HFFc6 (cell line): Measurements from ENCODE around the gene KDM6B. TPM values are rescaled to one million over a fixed set of nuclear protein-coding genes. Genes with fewer than 3 reads are reported as not detected.

Source experiments
- DNase-seq: peaks from one replicate; pipeline ENCODE4 v3.0.0-alpha.2; 2018
- H3K27ac Mint-ChIP-seq: 2 replicates; pipeline ENCODE4 v1.8.0; 2020; ENCODE audit warnings: mild to moderate bottlenecking, mixed read lengths
- H3K27me3 Mint-ChIP-seq: 2 replicates; pipeline ENCODE4 v1.8.0; 2021; ENCODE audit warnings: mild to moderate bottlenecking, moderate library complexity, mixed read lengths; ENCODE audit not compliant: insufficient read depth
- H3K36me3 Mint-ChIP-seq: 2 replicates; pipeline ENCODE4 v1.8.0; 2021; ENCODE audit warnings: low read depth, mixed read lengths
- H3K4me1 Mint-ChIP-seq: 2 replicates; pipeline ENCODE4 v1.8.0; 2020; ENCODE audit warnings: low read depth, mixed read lengths
- H3K4me3 Mint-ChIP-seq: 2 replicates; pipeline ENCODE4 v1.8.0; 2020; ENCODE audit warnings: mild to moderate bottlenecking, moderate library complexity, mixed read lengths
- H3K9me3 Mint-ChIP-seq: 2 replicates; pipeline ENCODE4 v1.8.0; 2020; ENCODE audit warnings: mild to moderate bottlenecking, mixed read lengths
- CTCF ChIP-seq: fragments of 200-600 bp; sonication (generic); IDR thresholded peaks from 2 replicates; pipeline ENCODE4 v1.5.0; 2021; ENCODE audit warnings: antibody characterized with exemption, mild to moderate bottlenecking
- total RNA-seq, 6 experiments: library from RNA; stranded (reverse); fragmentation: NEBNext Ultra II Directional; extraction: Animal tissue kit (Norgen Biotek cat#: 25700); gene quantifications; 2 replicates in 1 of 6; 3 replicates in 5 of 6; pipeline ENCODE4 v1.2.3, GENCODE V29; 2021

Gene KDM6B
- total RNA-seq, 6 experiments from 2014 or later = 10.4 to 15.2 (median 11.6) TPM

GRCh38 chr17:7852919-7853690, 19.1 kb downstream of the KDM6B start:
- H3K9me3 Mint-ChIP-seq = no peaks in the 10 kb centered on the region
- no peak overlapping the region for H3K4me3 Mint-ChIP-seq
- H3K27me3 Mint-ChIP-seq = no peaks in the 10 kb centered on the region; the same call in 1 of the 2 replicates
- peaks cover 14% of the 10 kb centered on the region; the same call in 1 of the 2 replicates for H3K36me3 Mint-ChIP-seq
- no peak for TF ChIP-seq CTCF
- DNase-seq = no peak
- H3K27ac Mint-ChIP-seq = no peak overlapping the region
- H3K4me1 Mint-ChIP-seq = no peaks in the 10 kb centered on the region

DNA sequence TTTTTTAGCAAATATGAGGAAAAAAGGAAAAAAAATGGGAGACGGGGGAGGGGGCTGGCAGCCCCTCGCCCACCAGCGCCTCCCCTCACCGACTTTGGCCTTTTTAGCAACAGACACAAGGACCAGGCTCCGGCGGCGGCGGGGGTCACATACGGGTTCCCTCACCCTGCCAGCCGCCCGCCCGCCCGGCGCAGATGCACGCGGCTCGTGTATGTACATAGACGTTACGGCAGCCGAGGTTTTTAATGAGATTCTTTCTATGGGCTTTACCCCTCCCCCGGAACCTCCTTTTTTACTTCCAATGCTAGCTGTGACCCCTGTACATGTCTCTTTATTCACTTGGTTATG, 19.6 kb downstream of the KDM6B start:
- Mint-ChIP-seq H3K27me3 (peaks cover 2% of the 10 kb centered on the region; the same call in 1 of the 2 replicates), H3K4me1 (no peaks in the 10 kb centered on the region)

DNA sequence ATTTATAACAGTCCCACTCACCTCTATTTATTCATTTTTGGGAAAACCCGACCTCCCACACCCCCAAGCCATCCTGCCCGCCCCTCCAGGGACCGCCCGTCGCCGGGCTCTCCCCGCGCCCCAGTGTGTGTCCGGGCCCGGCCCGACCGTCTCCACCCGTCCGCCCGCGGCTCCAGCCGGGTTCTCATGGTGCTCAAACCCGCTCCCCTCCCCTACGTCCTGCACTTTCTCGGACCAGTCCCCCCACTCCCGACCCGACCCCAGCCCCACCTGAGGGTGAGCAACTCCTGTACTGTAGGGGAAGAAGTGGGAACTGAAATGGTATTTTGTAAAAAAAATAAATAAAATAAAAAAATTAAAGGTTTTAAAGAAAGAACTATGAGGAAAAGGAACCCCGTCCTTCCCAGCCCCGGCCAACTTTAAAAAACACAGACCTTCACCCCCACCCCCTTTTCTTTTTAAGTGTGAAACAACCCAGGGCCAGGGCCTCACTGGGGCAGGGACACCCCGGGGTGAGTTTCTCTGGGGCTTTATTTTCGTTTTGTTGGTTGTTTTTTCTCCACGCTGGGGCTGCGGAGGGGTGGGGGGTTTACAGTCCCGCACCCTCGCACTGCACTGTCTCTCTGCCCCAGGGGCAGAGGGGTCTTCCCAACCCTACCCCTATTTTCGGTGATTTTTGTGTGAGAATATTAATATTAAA, 20.2 kb downstream of the KDM6B start:
- no peak for TF ChIP-seq CTCF
- Mint-ChIP-seq H3K27ac (no peak overlapping the region; the same call in 1 of the 2 replicates), H3K9me3 (no peaks in the 10 kb centered on the region), H3K4me1 (no peaks in the 10 kb centered on the region), H3K4me3 (no peak overlapping the region), H3K36me3 (peaks cover 14% of the 10 kb centered on the region; the same call in 1 of the 2 replicates), H3K27me3 (peaks cover 2% of the 10 kb centered on the region)
- DNase-seq = no peak

More for the DNA sequence above, 19.6 kb downstream of the KDM6B start:
- H3K9me3 Mint-ChIP-seq = no peaks in the 10 kb centered on the region
- TF ChIP-seq CTCF = no peak
- H3K36me3 Mint-ChIP-seq = peaks cover 14% of the 10 kb centered on the region; the same call in 1 of the 2 replicates
- no peak overlapping the region for H3K4me3 Mint-ChIP-seq
- no peak overlapping the region; the same call in 1 of the 2 replicates for H3K27ac Mint-ChIP-seq
- DNase-seq = no peak

GRCh38 chr17:7854851-7855659, 21.0 kb downstream of the KDM6B start, which contains the start of gene TMEM88:
Gene TMEM88, plus strand, starts transcription at chr17:7855066. Its CDS starts 9 bp downstream, at chr17:7855075.
- no peaks in the 10 kb centered on the region for H3K4me1 Mint-ChIP-seq
- TF ChIP-seq CTCF = no peak
- H3K27ac Mint-ChIP-seq = no peak within 1 kb of the TSS; the same call in 1 of the 2 replicates
- H3K4me3 Mint-ChIP-seq = peak within 1 kb of the TSS; percentile 41; the same call in 1 of the 2 replicates
- no peak for DNase-seq
- no peaks in the 10 kb centered on the region for H3K9me3 Mint-ChIP-seq
- peaks cover 14% of the 10 kb centered on the region; the same call in 1 of the 2 replicates for H3K36me3 Mint-ChIP-seq
- H3K27me3 Mint-ChIP-seq = peaks cover 2% of the 10 kb centered on the region

DNA sequence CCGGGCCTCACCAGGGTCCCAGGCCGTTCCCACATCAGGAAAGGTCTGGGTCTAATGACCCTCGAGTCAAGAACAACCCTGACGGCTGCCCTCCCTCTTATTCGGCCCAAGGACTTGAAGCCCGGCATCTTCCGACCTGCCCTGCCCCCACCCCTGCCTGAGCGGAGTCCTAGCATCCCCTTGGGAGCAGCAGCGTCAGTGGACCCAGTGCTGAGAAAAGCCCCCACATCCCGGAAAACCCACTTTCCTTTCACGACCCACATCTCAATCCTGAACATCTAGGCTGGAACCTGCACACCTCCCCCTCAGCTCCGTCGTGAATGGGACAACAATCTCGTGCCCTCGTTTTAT, 21.6 kb downstream of the KDM6B start:
- Mint-ChIP-seq H3K27ac (no peak overlapping the region), H3K36me3 (peaks cover 14% of the 10 kb centered on the region; the same call in 1 of the 2 replicates), H3K4me1 (no peaks in the 10 kb centered on the region), H3K9me3 (no peaks in the 10 kb centered on the region), H3K4me3 (no peak overlapping the region), H3K27me3 (peaks cover 2% of the 10 kb centered on the region)
- no peak for DNase-seq
- no peak for TF ChIP-seq CTCF
